Muscle of leg (tissue), 11 donors: ENCODE measurements around the gene AFAP1L2. TPM values are rescaled to one million over a fixed set of nuclear protein-coding genes. Genes with fewer than 3 reads are reported as not detected.

Experiments used
- DNase-seq: peaks from one replicate; pipeline ENCODE4 v3.0.0; 2013
- H3K27ac ChIP-seq: one replicate; pipeline ENCODE4 v1.5.1; 2013; ENCODE audit warnings: mild to moderate bottlenecking, low read length, control low read depth
- H3K27me3 ChIP-seq: one replicate; pipeline ENCODE4 v1.6.1; 2013; ENCODE audit warnings: low read length; ENCODE audit not compliant: control insufficient read depth, insufficient read depth
- H3K36me3 ChIP-seq: one replicate; pipeline ENCODE4 v1.6.1; 2013; ENCODE audit warnings: low read length; ENCODE audit not compliant: control insufficient read depth, insufficient read depth
- H3K4me1 ChIP-seq: one replicate; pipeline ENCODE4 v1.6.1; 2013; ENCODE audit warnings: low read length; ENCODE audit not compliant: control insufficient read depth, insufficient read depth
- H3K4me3 ChIP-seq: one replicate; pipeline ENCODE4 v1.5.1; 2013; ENCODE audit warnings: low read length, control low read depth
- H3K9me3 ChIP-seq: replicated peaks from 2 replicates; pipeline ENCODE4 v1.6.1; 2013; ENCODE audit warnings: low read depth, low read length; ENCODE audit not compliant: control insufficient read depth
- WGBS: methylation state at CpG from one replicate; pipeline ENCODE4 v1.1.5; 2013; ENCODE audit warnings: missing lambda C conversion rate; ENCODE audit not compliant: insufficient coverage; 5-methylcytosine and 5-hydroxymethylcytosine counted together
- polyA plus RNA-seq, 8 donors: library from polyadenylated mRNA; unstranded; fragments of 120-200 nt; gene quantifications; one replicate each; pipeline versions ENCODE4 v1.2.1 to v1.2.3, GENCODE V29; 2013; ENCODE audit warnings: inconsistent platforms in 1 of 8, low replicate concordance in 1 of 8; ENCODE audit not compliant: insufficient read length in 8 of 8, insufficient read depth in 1 of 8
- total RNA-seq: library from RNA; stranded (reverse); fragments of 120-200 nt; gene quantifications from one replicate; pipeline ENCODE4 v1.2.4, GENCODE V29; 2013

AFAP1L2 gene
- total and polyA plus RNA-seq, 9 donors = 20.7 to 53.6 (median 38.8) TPM

GRCh38 chr10:114246679-114247305 is 157.5 kb downstream of the AFAP1L2 start:
- Histone ChIP-seq H3K4me1 (peaks cover 4% of the 10 kb centered on the region), H3K27me3 (peaks cover 32% of the 10 kb centered on the region), H3K27ac (no peak overlapping the region), H3K36me3 (no peaks in the 10 kb centered on the region), H3K9me3 (no peaks in the 10 kb centered on the region), H3K4me3 (no peak overlapping the region)
- no peak for DNase-seq
- WGBS = 63% methylated on average over 5 of the region's 7 CpGs

DNA sequence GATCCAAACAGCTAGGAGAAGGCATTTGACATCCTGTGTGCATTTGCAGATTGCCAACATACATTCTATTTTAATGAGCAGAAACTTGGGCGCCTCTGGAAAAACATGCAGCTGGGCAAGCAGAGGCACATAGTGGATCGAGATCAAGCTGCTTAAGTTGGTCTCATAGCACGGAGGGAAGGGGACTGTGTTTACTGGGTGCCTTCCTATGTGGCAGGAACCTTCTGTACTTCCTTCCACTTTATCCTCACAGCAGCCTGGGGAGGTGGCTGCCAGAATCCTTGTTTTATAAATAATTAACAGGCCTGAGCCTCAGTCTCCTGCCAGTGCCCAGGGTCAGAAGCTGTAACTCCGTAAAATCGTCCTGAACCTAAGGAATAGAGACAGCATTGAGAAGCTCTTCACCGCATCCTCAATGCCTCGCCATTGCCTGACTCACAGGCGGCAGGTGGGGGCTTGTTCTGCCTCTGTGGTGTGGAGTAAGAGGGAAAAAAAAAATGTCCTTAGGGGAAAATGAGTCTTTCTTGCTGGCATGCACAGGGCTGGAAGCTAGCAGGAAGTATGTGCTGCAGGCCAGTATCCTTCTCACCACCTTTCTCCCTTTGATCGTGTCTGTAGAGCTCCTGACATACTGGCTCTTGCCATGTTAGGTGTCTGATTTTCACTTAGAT is 159.0 kb downstream of the AFAP1L2 start:
- Histone ChIP-seq H3K9me3 (no peaks in the 10 kb centered on the region), H3K4me3 (no peak overlapping the region), H3K27ac (no peak overlapping the region), H3K27me3 (peaks cover 40% of the 10 kb centered on the region), H3K4me1 (no peaks in the 10 kb centered on the region), H3K36me3 (no peaks in the 10 kb centered on the region)
- no peak for DNase-seq
- 71% methylated on average over 6 of the region's 9 CpGs for WGBS

Other genes with a start within 250 kb of the AFAP1L2 start
- 13.3 TPM for gene CCDC186, start 230.3 kb downstream of the AFAP1L2 start, total RNA-seq
- gene CCDC186, start 230.3 kb downstream of the AFAP1L2 start, polyA plus RNA-seq = 10 to 100 TPM in 6 of 8 donors, 1 to 10 TPM in 2; 7.4 to 14.2 (median 11.1) TPM
- 0.13 TPM for gene TDRD1, start 225.1 kb downstream of the AFAP1L2 start, total RNA-seq
- under 1 TPM; 0.04 to 0.29 (median 0.06) TPM for gene TDRD1, start 225.1 kb downstream of the AFAP1L2 start, polyA plus RNA-seq
- gene VWA2, start 165.2 kb downstream of the AFAP1L2 start, total RNA-seq = 0.04 TPM
- gene VWA2, start 165.2 kb downstream of the AFAP1L2 start, polyA plus RNA-seq = 1 to 10 TPM in 2 of 8 donors, under 1 TPM in 6; 0.11 to 4.1 (median 0.27) TPM